HG02970 (cell line): ENCODE measurements around the gene CEACAM20.
"Not testable (repeated sequence)": the region's sequence is repeated elsewhere in the genome, so short reads cannot be mapped to it uniquely, and the experiment has no call there.

Experiments
- ATAC-seq: cut with Tn5 transposase; IDR thresholded peaks from one replicate; pipeline ENCODE4 v1.9.1; 2021; ENCODE audit warnings: mild to moderate bottlenecking, moderate library complexity, moderate number of reproducible peaks; ENCODE audit not compliant: unreplicated experiment, low FRiP score

Gene CEACAM20

GRCh38 chr19:44499559-44499958, 29.9 kb downstream of the CEACAM20 start:
- no peak for ATAC-seq

- no peak for ATAC-seq
These were observed 30.5 kb downstream of the CEACAM20 start for GRCh38 chr19:44498988-44499387.

- ATAC-seq = no peak
These were observed 32.8 kb downstream of the CEACAM20 start for GRCh38 chr19:44496711-44497110.

GRCh38 chr19:44476559-44477408, 52.7 kb downstream of the CEACAM20 start:
- ATAC-seq = no peak

GRCh38 chr19:44468730-44469129, 60.7 kb downstream of the CEACAM20 start:
- ATAC-seq = not testable (repeated sequence)

GRCh38 chr19:44462600-44463286, 66.7 kb downstream of the CEACAM20 start:
- ATAC-seq = not testable (repeated sequence)
